Measurements from ENCODE around the gene GRID2. TPM values are rescaled to one million over a fixed set of nuclear protein-coding genes. Genes with fewer than 3 reads are reported as not detected.
"Not testable (repeated sequence)": the region's sequence is repeated elsewhere in the genome, so short reads cannot be mapped to it uniquely, and the experiment has no call there.

Gene GRID2
- total RNA-seq, 1 donor from 2014 or later = 1.4 TPM

- DNase-seq = no peak
These were observed 2.2 kb downstream of the GRID2 start for GRCh38 chr4:92305878-92306520.

- no peak for DNase-seq
These were observed 3.4 kb downstream of the GRID2 start for GRCh38 chr4:92307181-92307580.

- DNase-seq = no peak
These were observed 4.1 kb downstream of the GRID2 start for GRCh38 chr4:92307866-92308265.

GRCh38 chr4:92317047-92317446 lies 13.3 kb downstream of the GRID2 start:
- no peak for DNase-seq

GRCh38 chr4:92328095-92328494 lies 24.3 kb downstream of the GRID2 start:
- DNase-seq = no peak

GRCh38 chr4:92333016-92333415 lies 29.2 kb downstream of the GRID2 start:
- no peak for DNase-seq

GRCh38 chr4:92334716-92335350 lies 31.1 kb downstream of the GRID2 start:
- peak; percentile 48 for DNase-seq

- peak; percentile 26 for DNase-seq
These were observed 35.9 kb downstream of the GRID2 start for GRCh38 chr4:92339676-92340075.

- no peak for DNase-seq
These were observed 40.5 kb downstream of the GRID2 start for GRCh38 chr4:92344216-92344615.

- DNase-seq = no peak
These were observed 42.5 kb downstream of the GRID2 start for GRCh38 chr4:92346289-92346688.

GRCh38 chr4:92357966-92358365 lies 54.2 kb downstream of the GRID2 start:
- DNase-seq = no peak

GRCh38 chr4:92359491-92359890 lies 55.7 kb downstream of the GRID2 start:
- no peak for DNase-seq

- DNase-seq = no peak
These were observed 58.3 kb downstream of the GRID2 start for GRCh38 chr4:92362028-92362427.

GRCh38 chr4:92368653-92369052 lies 64.9 kb downstream of the GRID2 start:
- no peak for DNase-seq

GRCh38 chr4:92381616-92382015 lies 77.8 kb downstream of the GRID2 start:
- peak; percentile 76 for DNase-seq

GRCh38 chr4:92382128-92382527 lies 78.4 kb downstream of the GRID2 start:
- peak; percentile 55 for DNase-seq

- DNase-seq = no peak
These were observed 83.8 kb downstream of the GRID2 start for GRCh38 chr4:92387459-92388069.

GRCh38 chr4:92399032-92399431 lies 95.3 kb downstream of the GRID2 start:
- DNase-seq = no peak

- not testable (repeated sequence) for DNase-seq
These were observed 99.8 kb downstream of the GRID2 start for GRCh38 chr4:92403525-92403924.

GRCh38 chr4:92406488-92406887 lies 102.7 kb downstream of the GRID2 start:
- no peak for DNase-seq

GRCh38 chr4:92421920-92422319 lies 118.2 kb downstream of the GRID2 start:
- no peak for DNase-seq

GRCh38 chr4:92433272-92433758 lies 129.5 kb downstream of the GRID2 start:
- DNase-seq = no peak

- not testable (repeated sequence) for DNase-seq
These were observed 135.0 kb downstream of the GRID2 start for GRCh38 chr4:92438722-92439121.

GRCh38 chr4:92442131-92442530 lies 138.4 kb downstream of the GRID2 start:
- DNase-seq = not testable (repeated sequence)
